ACC112 (cell line): ENCODE data around the gene AP2A2.

Experiments used
- H2AFZ ChIP-seq: fragments of 200-600 bp; sonication (generic); one replicate; pipeline ENCODE4 v1.6.0; 2017; ENCODE audit warnings: antibody characterized with exemption, low read length; ENCODE audit not compliant: unreplicated experiment
- H3K27ac ChIP-seq: fragments of 200-600 bp; sonication (generic); 2 replicates; pipeline ENCODE4 v1.5.1; 2014; ENCODE audit warnings: low read depth, mild to moderate bottlenecking, antibody characterized with exemption, low read length, moderate library complexity
- H3K27me3 ChIP-seq: fragments of 200-600 bp; sonication (generic); 2 replicates; pipeline ENCODE4 v1.6.1; 2014; ENCODE audit warnings: mild to moderate bottlenecking, antibody characterized with exemption, low read length, moderate library complexity, mixed read lengths; ENCODE audit not compliant: insufficient read depth
- H3K36me3 ChIP-seq: fragments of 200-600 bp; sonication (generic); 2 replicates; pipeline ENCODE4 v1.6.1; 2016; ENCODE audit warnings: mild to moderate bottlenecking, antibody characterized with exemption, low read length, moderate library complexity, mixed read lengths; ENCODE audit not compliant: insufficient read depth
- H3K4me1 ChIP-seq: fragments of 200-600 bp; sonication (generic); one replicate; pipeline ENCODE4 v1.6.1; 2016; ENCODE audit warnings: low read length, mixed read lengths; ENCODE audit not compliant: insufficient read depth, unreplicated experiment, control insufficient read depth
- H3K4me3 ChIP-seq: fragments of 200-600 bp; sonication (generic); 2 replicates; pipeline ENCODE4 v1.5.1; 2014; ENCODE audit warnings: mild to moderate bottlenecking, low read depth, low read length
- H3K79me2 ChIP-seq: fragments of 200-600 bp; sonication (generic); one replicate; pipeline ENCODE4 v1.6.0; 2016; ENCODE audit warnings: low read length; ENCODE audit not compliant: control insufficient read depth, unreplicated experiment, insufficient read depth

Gene AP2A2

GRCh38 chr11:899724-900123, 25.9 kb upstream of the AP2A2 start:
- Histone ChIP-seq H3K27me3 (no peaks in the 10 kb centered on the region), H3K79me2 (no peaks in the 10 kb centered on the region), H3K4me1 (no peaks in the 10 kb centered on the region), H3K36me3 (no peaks in the 10 kb centered on the region), H2AFZ (no peak overlapping the region), H3K27ac (no peak overlapping the region), H3K4me3 (no peak overlapping the region)

GRCh38 chr11:900545-900944, 25.1 kb upstream of the AP2A2 start:
- H3K27me3 ChIP-seq = no peaks in the 10 kb centered on the region
- no peak overlapping the region for H2AFZ ChIP-seq
- no peak overlapping the region for H3K4me3 ChIP-seq
- H3K27ac ChIP-seq = no peak overlapping the region
- no peaks in the 10 kb centered on the region for H3K4me1 ChIP-seq
- no peaks in the 10 kb centered on the region for H3K36me3 ChIP-seq
- no peaks in the 10 kb centered on the region for H3K79me2 ChIP-seq

DNA sequence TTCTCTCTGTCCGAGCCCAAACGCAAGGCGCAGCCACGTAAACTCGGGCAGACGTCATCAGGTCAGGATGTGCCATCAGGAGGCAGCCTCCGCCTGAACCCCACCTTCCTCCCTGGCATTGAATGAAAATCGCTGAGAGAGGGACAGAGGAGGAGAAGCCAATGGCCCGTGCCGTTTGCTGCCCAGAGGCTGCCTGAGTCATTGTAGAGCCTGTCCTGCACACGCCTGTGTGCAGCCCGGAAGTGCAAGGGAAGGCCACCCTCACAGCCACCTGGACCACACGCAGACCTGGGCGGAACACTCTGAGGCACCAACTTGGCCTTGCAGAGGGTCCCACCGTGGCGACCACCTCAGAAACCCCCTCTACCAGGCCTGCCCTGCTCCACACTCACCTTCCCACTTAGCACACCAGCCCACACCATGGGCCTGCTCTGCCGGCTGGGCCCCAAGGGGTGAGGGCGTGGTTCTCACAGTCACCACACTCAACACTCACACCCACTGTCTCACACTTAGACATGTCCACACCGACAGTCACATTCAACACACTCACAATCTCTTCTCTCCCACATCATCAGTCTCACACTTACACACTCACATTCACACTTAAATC, 24.1 kb upstream of the AP2A2 start:
- H3K4me3 ChIP-seq = no peak overlapping the region
- no peak overlapping the region for H2AFZ ChIP-seq
- no peaks in the 10 kb centered on the region for H3K79me2 ChIP-seq
- H3K27me3 ChIP-seq = no peaks in the 10 kb centered on the region
- H3K4me1 ChIP-seq = no peaks in the 10 kb centered on the region
- no peak overlapping the region for H3K27ac ChIP-seq
- H3K36me3 ChIP-seq = no peaks in the 10 kb centered on the region

DNA sequence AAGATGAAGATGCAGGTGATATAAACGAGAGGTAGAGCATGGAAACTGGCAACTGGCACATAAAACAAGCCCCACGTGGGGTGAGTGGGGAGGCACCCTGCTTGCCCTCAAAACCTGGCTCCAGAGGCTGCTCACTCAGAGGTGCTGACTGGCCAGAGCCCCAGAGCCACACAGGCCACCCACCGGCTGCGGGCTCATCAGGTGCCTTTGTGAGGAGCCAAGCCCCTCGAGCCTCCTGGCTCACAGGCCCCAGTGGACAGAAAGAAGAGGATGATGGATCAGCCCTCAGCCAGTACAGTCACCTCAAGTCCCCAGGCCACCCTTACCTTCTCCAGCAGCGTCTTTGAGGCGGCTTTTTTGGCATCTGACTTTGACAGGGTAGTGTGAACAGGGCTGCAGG, 21.3 kb upstream of the AP2A2 start:
- no peaks in the 10 kb centered on the region for H3K36me3 ChIP-seq
- H3K4me1 ChIP-seq = no peaks in the 10 kb centered on the region
- H3K27ac ChIP-seq = no peak overlapping the region
- H3K27me3 ChIP-seq = no peaks in the 10 kb centered on the region
- H2AFZ ChIP-seq = no peak overlapping the region
- H3K4me3 ChIP-seq = no peak overlapping the region
- peaks cover 16% of the 10 kb centered on the region for H3K79me2 ChIP-seq

DNA sequence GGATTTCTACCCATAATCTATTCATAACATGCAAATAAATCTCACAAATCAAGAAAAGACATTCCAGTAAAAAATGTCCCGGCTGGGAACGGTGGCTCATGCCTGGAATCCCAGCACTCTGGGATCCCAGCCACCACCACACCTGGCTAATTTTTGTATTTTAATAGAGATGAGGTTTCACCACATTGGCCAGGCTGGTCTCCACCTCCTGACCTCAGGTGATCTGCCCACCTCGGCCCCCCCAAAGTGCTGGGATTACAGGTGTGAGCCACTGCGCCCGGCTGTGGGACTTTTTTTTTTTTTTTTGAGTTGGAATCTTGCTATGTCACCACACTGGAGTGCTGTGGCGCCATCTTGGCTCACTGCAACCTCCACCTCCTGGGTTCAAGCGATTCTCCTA, 19.7 kb upstream of the AP2A2 start:
- Histone ChIP-seq H2AFZ (no peak overlapping the region), H3K4me3 (no peak overlapping the region), H3K27ac (no peak overlapping the region), H3K36me3 (no peaks in the 10 kb centered on the region), H3K79me2 (peaks cover 27% of the 10 kb centered on the region), H3K27me3 (no peaks in the 10 kb centered on the region), H3K4me1 (no peaks in the 10 kb centered on the region)

DNA sequence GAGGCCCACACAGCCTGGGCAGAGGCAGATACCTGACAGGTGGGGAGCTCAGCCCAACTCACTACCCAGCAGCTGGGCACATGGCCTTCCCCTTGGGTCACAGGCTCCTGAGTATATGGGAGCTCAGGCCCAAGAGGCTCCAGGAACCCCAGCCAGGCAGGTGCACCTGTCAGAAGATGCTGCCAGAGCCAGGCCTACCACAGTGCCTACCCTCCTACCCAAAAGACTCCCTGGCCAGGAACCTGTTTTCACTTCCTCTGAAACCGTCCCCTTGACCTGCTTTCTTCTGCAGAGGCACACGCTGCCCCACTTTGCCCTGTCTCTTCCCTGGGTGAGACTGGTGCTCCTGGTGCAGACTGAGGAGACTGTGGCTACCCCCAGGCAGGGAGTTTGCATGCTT, 18.0 kb upstream of the AP2A2 start:
- Histone ChIP-seq H3K79me2 (peaks cover 27% of the 10 kb centered on the region), H3K4me1 (peaks cover 5% of the 10 kb centered on the region), H3K27ac (no peak overlapping the region), H3K4me3 (no peak overlapping the region), H3K27me3 (no peaks in the 10 kb centered on the region), H3K36me3 (no peaks in the 10 kb centered on the region), H2AFZ (no peak overlapping the region)

DNA sequence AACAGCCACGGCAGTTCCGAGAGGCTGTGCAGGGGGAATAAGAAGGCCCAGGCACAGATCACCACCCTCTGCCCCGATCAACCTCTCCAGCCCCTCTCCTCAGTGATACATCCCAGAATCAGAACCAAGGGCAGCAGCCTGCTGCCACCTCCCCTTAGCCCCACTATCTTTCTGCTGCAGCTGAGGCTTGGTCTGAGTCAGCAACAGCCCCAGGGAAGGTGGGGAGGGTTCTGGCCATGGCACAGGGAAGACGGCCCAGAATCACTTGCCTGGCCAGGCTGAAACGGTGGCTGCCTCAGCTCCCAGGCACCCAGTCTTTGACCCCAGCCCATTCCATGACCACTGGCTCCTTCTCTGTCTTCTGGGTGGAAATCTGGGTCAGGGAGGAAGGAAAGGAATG, 17.4 kb upstream of the AP2A2 start:
- no peak overlapping the region for H3K4me3 ChIP-seq
- peaks cover 27% of the 10 kb centered on the region for H3K79me2 ChIP-seq
- no peaks in the 10 kb centered on the region for H3K27me3 ChIP-seq
- peaks cover 5% of the 10 kb centered on the region for H3K4me1 ChIP-seq
- H3K27ac ChIP-seq = no peak overlapping the region
- no peak overlapping the region for H2AFZ ChIP-seq
- H3K36me3 ChIP-seq = no peaks in the 10 kb centered on the region

GRCh38 chr11:909406-909805, 16.3 kb upstream of the AP2A2 start:
- Histone ChIP-seq H2AFZ (no peak overlapping the region), H3K27ac (no peak overlapping the region), H3K4me1 (peaks cover 5% of the 10 kb centered on the region), H3K27me3 (no peaks in the 10 kb centered on the region), H3K79me2 (peaks cover 27% of the 10 kb centered on the region), H3K36me3 (no peaks in the 10 kb centered on the region), H3K4me3 (peak overlapping the region; percentile 97)

DNA sequence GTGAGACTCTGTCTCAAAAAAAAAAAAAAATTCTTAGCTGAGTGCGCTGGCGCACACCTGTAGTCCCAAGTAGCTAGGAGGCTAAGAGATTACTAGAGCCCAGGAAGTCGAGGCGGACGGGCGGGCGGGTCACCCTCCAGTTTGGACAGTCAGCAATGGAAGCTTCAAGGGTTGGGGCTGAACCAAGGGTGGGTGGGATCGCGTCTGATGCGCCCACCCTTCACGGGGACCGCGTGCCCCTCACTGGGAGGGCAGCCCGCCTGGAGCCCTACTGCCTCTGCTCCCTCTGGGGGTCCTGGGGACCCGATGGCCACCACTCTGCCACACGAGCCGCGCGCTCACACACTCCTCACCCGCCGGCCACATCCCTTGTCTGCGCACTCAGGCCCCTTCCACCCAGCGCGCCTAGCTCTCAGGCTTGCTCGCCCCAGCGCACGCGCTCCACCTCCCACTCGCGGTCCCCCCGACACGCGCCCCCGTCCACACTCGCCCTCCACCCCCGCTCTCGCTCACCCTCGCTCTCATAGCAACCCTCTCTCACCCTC, 15.6 kb upstream of the AP2A2 start:
- peak overlapping the region; percentile 97 for H3K4me3 ChIP-seq
- no peaks in the 10 kb centered on the region for H3K36me3 ChIP-seq
- peaks cover 27% of the 10 kb centered on the region for H3K79me2 ChIP-seq
- H3K27me3 ChIP-seq = no peaks in the 10 kb centered on the region
- no peak overlapping the region for H3K27ac ChIP-seq
- peak overlapping the region; percentile 36 for H2AFZ ChIP-seq
- peaks cover 5% of the 10 kb centered on the region for H3K4me1 ChIP-seq

DNA sequence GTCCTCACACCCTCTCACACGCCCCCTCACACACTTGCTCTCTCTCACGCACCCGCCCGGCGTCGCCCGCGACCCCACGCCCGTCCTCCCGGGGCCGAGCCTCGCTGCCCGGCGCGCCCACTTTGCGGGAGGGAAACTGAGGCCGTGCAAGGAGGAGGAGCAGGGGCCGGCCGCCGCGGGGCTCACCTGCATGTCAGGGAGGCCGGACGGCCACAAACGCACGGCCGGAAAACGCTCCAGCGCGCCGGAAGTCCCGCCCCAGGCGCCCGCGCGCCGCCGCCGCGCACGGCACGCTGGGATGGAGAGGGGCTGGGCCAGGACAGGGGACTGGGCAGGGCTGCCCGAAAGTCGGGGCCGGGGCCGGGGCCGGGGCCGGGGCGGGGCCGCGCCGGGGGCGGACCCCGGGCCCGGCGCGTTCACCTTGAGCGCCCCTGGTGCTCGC, 15.1 kb upstream of the AP2A2 start, which contains the start of gene CHID1:
TSS of gene CHID1 (minus strand) at position 222 of the 442 bp plus-strand sequence. CDS start 5,994 bp downstream, outside the sequence.
- Histone ChIP-seq H3K36me3 (no peaks in the 10 kb centered on the region), H2AFZ (peak within 1 kb of the TSS; percentile 84), H3K79me2 (peaks cover 27% of the 10 kb centered on the region), H3K27me3 (no peaks in the 10 kb centered on the region), H3K4me3 (peak within 1 kb of the TSS; percentile 97), H3K27ac (peak within 1 kb of the TSS; percentile 48; the same call in 1 of the 2 replicates), H3K4me1 (peaks cover 5% of the 10 kb centered on the region)
